Upper lobe of left lung (tissue), 4 donors: ENCODE data around the gene PTPRM.

Experiments
- CTCF ChIP-seq, 6 experiments: fragments of 450-650 bp in 4 of 6; fragments of 200-600 bp in 2 of 6; sonication (generic) in 2 of 6; IDR thresholded peaks; one replicate each; pipeline ENCODE4 v1.5.1; 2016 to 2019; ENCODE audit warnings: antibody characterized with exemption in 6 of 6
- EP300 ChIP-seq, 4 donors: sonication (generic); formaldehyde crosslinking; IDR thresholded peaks; one replicate each; pipeline ENCODE4 v1.5.1; 2017; ENCODE audit warnings: antibody characterized with exemption in 4 of 4, control low read depth in 2 of 4
- POLR2A ChIP-seq, 4 donors: fragments of 450-650 bp; IDR thresholded peaks; one replicate each; pipeline ENCODE4 v1.5.1; 2016 to 2017; ENCODE audit warnings: antibody characterized with exemption in 4 of 4, mild to moderate bottlenecking in 2 of 4

GRCh38 chr18:7725473-7725872, 158.4 kb downstream of the PTPRM start:
- TF ChIP-seq CTCF (IDR thresholded peaks at IDR 0.05) (no peak), POLR2A (IDR thresholded peaks at IDR 0.05) (no peak), EP300 (IDR thresholded peaks at IDR 0.05) (no peak)
